ENCODE results near the gene ETHE1.

DNA sequence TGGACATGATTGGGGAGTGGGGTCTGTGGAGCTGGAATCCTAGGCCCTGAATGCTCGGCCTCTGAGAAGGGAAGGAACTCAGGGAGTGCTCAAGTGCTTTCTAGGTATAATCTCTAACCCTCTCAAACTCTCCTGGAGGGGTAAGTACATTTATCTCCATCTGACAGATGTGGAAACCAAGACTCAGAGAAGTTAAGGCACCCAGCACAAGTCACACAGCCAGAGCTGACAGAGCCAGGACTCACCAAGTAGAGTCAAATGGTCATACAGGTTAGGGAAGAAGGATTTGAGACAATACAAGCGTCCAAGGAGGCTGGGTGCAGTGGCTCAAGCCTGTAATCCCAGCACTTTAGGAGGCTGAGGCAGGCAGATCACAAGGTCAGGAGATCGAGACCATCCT lies 48.7 kb downstream of the ETHE1 start:
- TF ChIP-seq, protein P1, sequence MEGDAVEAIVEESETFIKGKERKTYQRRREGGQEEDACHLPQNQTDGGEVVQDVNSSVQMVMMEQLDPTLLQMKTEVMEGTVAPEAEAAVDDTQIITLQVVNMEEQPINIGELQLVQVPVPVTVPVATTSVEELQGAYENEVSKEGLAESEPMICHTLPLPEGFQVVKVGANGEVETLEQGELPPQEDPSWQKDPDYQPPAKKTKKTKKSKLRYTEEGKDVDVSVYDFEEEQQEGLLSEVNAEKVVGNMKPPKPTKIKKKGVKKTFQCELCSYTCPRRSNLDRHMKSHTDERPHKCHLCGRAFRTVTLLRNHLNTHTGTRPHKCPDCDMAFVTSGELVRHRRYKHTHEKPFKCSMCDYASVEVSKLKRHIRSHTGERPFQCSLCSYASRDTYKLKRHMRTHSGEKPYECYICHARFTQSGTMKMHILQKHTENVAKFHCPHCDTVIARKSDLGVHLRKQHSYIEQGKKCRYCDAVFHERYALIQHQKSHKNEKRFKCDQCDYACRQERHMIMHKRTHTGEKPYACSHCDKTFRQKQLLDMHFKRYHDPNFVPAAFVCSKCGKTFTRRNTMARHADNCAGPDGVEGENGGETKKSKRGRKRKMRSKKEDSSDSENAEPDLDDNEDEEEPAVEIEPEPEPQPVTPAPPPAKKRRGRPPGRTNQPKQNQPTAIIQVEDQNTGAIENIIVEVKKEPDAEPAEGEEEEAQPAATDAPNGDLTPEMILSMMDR (IDR thresholded peaks at IDR 0.05) = no peak
- no peak for TF ChIP-seq POLR2AphosphoS5 (IDR thresholded peaks at IDR 0.05)
